Measurements from ENCODE around the gene RTN4R. TPM values are rescaled to one million over a fixed set of nuclear protein-coding genes. Genes with fewer than 3 reads are reported as not detected.

The RTN4R gene
- total RNA-seq, 4 donors from 2014 or later: 2.5 to 6.9 (median 3.6) TPM

DNA sequence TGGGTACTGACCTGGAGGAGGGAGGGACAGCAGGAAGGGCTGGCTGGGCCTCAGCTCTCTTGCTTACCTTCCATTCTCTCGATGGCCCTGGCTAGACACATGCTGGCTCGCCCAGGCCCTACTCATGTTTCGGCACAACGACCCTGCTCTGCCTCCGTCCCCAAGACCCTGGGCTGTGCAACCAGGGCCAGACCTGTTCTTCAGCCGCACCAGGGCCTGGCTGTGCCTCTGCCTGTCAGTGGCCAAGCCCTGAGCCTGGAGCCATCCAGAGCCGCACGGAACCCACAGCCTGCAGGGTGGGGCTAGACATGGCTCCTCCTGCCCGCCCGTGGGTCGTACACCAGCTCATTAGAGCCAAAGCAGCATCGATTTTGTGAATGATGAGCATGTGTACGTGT is 47.5 kb downstream of the RTN4R start:
- H3K27me3 ChIP-seq: peaks cover 0 to 7% of the 10 kb centered on the region in 2 donors
- no peaks in the 10 kb centered on the region for H3K4me1 ChIP-seq
- no peak for DNase-seq (ENCODE audit: low spot score in 2 of 2)
- no peak overlapping the region for H3K4me3 ChIP-seq
- TF ChIP-seq, protein P1, sequence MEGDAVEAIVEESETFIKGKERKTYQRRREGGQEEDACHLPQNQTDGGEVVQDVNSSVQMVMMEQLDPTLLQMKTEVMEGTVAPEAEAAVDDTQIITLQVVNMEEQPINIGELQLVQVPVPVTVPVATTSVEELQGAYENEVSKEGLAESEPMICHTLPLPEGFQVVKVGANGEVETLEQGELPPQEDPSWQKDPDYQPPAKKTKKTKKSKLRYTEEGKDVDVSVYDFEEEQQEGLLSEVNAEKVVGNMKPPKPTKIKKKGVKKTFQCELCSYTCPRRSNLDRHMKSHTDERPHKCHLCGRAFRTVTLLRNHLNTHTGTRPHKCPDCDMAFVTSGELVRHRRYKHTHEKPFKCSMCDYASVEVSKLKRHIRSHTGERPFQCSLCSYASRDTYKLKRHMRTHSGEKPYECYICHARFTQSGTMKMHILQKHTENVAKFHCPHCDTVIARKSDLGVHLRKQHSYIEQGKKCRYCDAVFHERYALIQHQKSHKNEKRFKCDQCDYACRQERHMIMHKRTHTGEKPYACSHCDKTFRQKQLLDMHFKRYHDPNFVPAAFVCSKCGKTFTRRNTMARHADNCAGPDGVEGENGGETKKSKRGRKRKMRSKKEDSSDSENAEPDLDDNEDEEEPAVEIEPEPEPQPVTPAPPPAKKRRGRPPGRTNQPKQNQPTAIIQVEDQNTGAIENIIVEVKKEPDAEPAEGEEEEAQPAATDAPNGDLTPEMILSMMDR (IDR thresholded peaks at IDR 0.05): no peak
- TF ChIP-seq POLR2A (IDR thresholded peaks at IDR 0.05): no peak
- TF ChIP-seq EP300 (IDR thresholded peaks at IDR 0.05): no peak
- peaks cover 0 to 5% (median 0%) of the 10 kb centered on the region in 4 donors for H3K9me3 ChIP-seq
- H3K36me3 ChIP-seq: no peaks in the 10 kb centered on the region
- WGBS, 2 donors: 84 to 85% methylated on average over 11 to 13 of the region's 13 CpGs
- H3K27ac ChIP-seq: no peak overlapping the region

DNA sequence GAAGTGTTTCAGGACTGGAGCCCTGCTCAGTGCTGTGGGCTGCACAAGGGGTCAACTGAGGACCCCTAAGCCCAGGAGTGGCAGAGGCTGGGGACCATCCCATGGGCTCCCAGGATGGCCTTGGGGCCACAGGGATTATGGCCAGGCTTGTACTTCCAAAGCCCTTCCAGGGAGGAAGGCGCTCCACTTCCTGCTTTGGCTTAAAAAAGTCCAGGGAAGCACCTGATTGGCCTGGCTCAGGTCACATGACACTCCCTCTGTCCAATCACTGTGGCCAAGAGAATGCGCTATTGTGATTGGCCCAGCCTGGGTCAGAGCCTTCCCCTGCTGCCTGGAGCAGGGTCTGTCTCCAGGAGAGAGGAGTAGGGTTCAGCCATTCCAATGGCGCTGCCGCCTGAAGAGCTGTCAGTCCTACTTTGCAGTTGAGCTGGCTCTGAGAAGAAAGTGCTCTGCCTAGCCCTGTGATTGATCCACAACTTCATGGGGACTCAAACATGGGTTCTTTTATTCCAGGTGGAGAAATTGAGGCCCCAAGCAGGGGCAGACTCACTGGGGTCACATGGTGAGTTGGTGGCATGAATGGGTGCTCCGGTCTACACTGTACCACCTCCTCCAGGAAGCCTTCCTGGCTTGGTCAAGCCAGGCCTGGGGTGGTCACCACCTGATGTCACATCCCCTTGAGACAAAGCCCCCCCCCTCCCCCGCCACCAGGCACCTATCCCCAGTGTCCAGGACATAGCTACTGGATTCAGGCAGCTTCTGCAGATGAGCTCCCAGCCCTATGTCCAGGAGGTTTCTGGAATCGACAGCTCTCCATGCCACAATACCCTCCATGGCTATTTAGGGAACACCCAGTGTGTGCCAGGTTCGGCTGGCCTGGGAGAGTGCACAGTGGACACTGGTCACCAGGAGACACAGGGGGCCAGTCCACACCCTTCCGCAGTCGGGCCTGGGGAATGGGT is 48.2 kb downstream of the RTN4R start:
- Histone ChIP-seq H3K27ac (no peak overlapping the region), H3K4me1 (no peaks in the 10 kb centered on the region), H3K9me3 (peaks cover 0 to 5% (median 0%) of the 10 kb centered on the region in 4 donors), H3K36me3 (no peaks in the 10 kb centered on the region), H3K27me3 (peaks cover 0 to 7% of the 10 kb centered on the region in 2 donors), H3K4me3 (no peak overlapping the region)
- TF ChIP-seq POLR2A (IDR thresholded peaks at IDR 0.05) (no peak), EP300 (IDR thresholded peaks at IDR 0.05) (no peak)
- TF ChIP-seq, protein P1 (IDR thresholded peaks at IDR 0.05): no peak
- WGBS, 2 donors: 93 to 95% methylated on average over 8 to 10 of the region's 10 CpGs
- no peak for DNase-seq (ENCODE audit: low spot score in 2 of 2)

DNA sequence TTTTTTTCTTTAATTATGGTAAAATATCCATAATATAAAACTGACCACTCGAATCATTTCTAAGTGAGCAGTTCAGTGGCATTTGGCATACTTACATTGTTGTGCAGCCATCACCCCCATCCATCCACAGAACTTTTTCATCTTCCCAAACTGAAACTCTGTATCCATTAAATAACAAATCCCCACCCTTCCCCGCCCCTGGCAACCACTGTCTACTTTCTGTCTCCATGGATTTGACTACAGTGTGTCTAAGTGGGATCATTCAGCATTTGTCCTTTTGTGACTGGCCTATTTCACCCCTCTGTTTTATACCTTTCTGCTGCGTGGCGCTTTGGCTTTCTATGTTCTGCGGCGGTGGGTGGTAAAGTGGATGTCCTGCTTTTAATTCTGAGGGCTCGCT is 49.1 kb downstream of the RTN4R start:
- Histone ChIP-seq H3K9me3 (peaks cover 0 to 5% (median 0%) of the 10 kb centered on the region in 4 donors), H3K27ac (no peak overlapping the region), H3K4me1 (no peaks in the 10 kb centered on the region), H3K4me3 (no peak overlapping the region), H3K27me3 (peaks cover 0 to 7% of the 10 kb centered on the region in 2 donors), H3K36me3 (no peaks in the 10 kb centered on the region)
- no peak for DNase-seq (ENCODE audit: low spot score in 2 of 2)
- WGBS, 2 donors: 88 to 89% methylated on average over 7 of the region's 7 CpGs
- TF ChIP-seq POLR2A (IDR thresholded peaks at IDR 0.05) (no peak), EP300 (IDR thresholded peaks at IDR 0.05) (no peak)
- TF ChIP-seq, protein P1 (IDR thresholded peaks at IDR 0.05): no peak

DNA sequence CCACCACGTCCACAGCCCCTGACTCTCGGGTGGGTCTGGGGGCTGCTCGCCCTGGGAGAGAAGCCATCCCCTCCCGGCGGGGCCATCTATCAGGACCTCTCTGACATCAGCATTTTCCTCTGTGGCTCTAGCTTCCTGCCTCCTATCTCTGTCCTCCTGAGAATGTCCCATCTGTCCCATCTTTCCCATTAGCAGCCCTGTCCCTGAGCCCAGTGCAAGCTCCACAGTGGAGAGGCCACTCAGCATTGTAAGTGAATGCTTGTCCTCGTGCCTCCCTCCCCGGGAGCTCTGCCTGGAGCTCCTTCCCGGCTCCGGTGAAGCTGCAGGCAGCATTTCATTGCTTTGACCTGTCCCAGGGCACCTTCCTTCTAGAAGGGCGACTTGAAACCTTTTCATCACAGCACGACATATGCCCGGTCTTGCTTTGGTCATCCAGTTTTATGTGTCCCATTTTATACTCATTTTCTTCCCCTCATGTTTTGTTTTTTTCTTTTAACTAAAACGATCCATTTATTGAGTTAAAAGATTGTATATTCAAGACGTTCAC is 49.7 kb downstream of the RTN4R start:
- Histone ChIP-seq H3K9me3 (peaks cover 0 to 5% (median 0%) of the 10 kb centered on the region in 4 donors), H3K4me1 (no peaks in the 10 kb centered on the region), H3K27ac (no peak overlapping the region), H3K4me3 (no peak overlapping the region), H3K36me3 (no peaks in the 10 kb centered on the region), H3K27me3 (peaks cover 0 to 7% of the 10 kb centered on the region in 2 donors)
- TF ChIP-seq, protein P1 (IDR thresholded peaks at IDR 0.05): no peak
- TF ChIP-seq EP300 (IDR thresholded peaks at IDR 0.05) (no peak), POLR2A (IDR thresholded peaks at IDR 0.05) (no peak)
- DNase-seq (ENCODE audit: low spot score in 2 of 2): no peak
- 53 to 57% methylated on average over 14 of the region's 14 CpGs for WGBS, 2 donors

DNA sequence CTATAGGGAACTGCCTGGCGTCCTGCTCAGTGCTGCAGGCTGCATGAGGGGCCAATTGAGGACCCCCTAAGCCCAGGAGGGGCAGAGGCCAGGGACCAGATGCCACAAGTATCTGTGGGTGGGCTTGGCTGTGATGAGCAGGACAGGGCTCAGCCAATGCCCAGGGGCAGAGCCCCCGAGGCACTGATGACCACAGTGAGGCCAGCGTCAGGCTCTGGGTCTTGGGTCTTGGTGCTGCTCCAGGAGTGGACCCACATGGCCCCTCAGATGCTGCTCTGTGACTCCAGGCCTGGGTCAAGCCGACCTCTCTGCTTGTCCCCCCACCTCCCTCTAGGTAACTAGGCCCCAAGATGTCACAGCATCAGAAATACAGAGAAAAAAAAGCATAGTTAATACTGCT is 50.6 kb downstream of the RTN4R start:
- H3K36me3 ChIP-seq: no peaks in the 10 kb centered on the region
- peaks cover 0 to 7% of the 10 kb centered on the region in 2 donors for H3K27me3 ChIP-seq
- H3K4me1 ChIP-seq: peaks cover 0 to 4% (median 0%) of the 10 kb centered on the region in 4 donors
- peaks cover 0 to 5% (median 0%) of the 10 kb centered on the region in 4 donors for H3K9me3 ChIP-seq
- DNase-seq (ENCODE audit: low spot score in 2 of 2): no peak
- TF ChIP-seq POLR2A (IDR thresholded peaks at IDR 0.05): no peak
- TF ChIP-seq EP300 (IDR thresholded peaks at IDR 0.05): no peak
- TF ChIP-seq, protein P1 (IDR thresholded peaks at IDR 0.05): no peak
- no peak overlapping the region for H3K27ac ChIP-seq
- no peak overlapping the region for H3K4me3 ChIP-seq
- 60 to 68% methylated on average over 3 of the region's 4 CpGs for WGBS, 2 donors

All from tibial nerve (tissue), 4 donors.